IPS-20b (cell line): ENCODE measurements around the gene STK32A.
A peak's percentile ranks its signal among the peaks of the same experiment; 100 is the strongest.

Experiments used
- H3K27ac ChIP-seq: one replicate; pipeline ENCODE4 v1.5.1; 2013; ENCODE audit warnings: low read length
- H3K27me3 ChIP-seq: 2 replicates; pipeline ENCODE4 v1.6.1; 2013; ENCODE audit warnings: mild to moderate bottlenecking, low read length, inconsistent platforms; ENCODE audit not compliant: insufficient read depth
- H3K36me3 ChIP-seq: 2 replicates; pipeline ENCODE4 v1.6.1; 2013; ENCODE audit warnings: low read depth, mild to moderate bottlenecking, inconsistent platforms, low read length, moderate library complexity; ENCODE audit not compliant: insufficient read depth
- H3K4me1 ChIP-seq: 2 replicates; pipeline ENCODE4 v1.6.1; 2013; ENCODE audit warnings: mild to moderate bottlenecking, control low read depth, inconsistent platforms, low read length, moderate library complexity; ENCODE audit not compliant: insufficient read depth
- H3K4me3 ChIP-seq: 2 replicates; pipeline ENCODE4 v1.5.1; 2013; ENCODE audit warnings: mild to moderate bottlenecking, low read length, inconsistent platforms
- H3K9ac ChIP-seq: 2 replicates; pipeline ENCODE4 v1.6.1; 2013; ENCODE audit warnings: low read depth, mild to moderate bottlenecking, inconsistent platforms, low read length, moderate library complexity
- H3K9me3 ChIP-seq: 2 replicates; pipeline ENCODE4 v1.6.1; 2013; ENCODE audit warnings: mild to moderate bottlenecking, low read depth, low read length, inconsistent platforms; ENCODE audit not compliant: insufficient read depth

STK32A gene

GRCh38 chr5:147276497-147276896 is 41.7 kb downstream of the STK32A start:
- Histone ChIP-seq H3K9ac (no peak overlapping the region), H3K27ac (no peak overlapping the region), H3K4me3 (no peak overlapping the region), H3K27me3 (no peaks in the 10 kb centered on the region), H3K36me3 (no peaks in the 10 kb centered on the region), H3K9me3 (no peaks in the 10 kb centered on the region), H3K4me1 (0 out of 2 replicates have a peak, but pooled peaks cover 4% of the 10 kb centered on the region)

DNA sequence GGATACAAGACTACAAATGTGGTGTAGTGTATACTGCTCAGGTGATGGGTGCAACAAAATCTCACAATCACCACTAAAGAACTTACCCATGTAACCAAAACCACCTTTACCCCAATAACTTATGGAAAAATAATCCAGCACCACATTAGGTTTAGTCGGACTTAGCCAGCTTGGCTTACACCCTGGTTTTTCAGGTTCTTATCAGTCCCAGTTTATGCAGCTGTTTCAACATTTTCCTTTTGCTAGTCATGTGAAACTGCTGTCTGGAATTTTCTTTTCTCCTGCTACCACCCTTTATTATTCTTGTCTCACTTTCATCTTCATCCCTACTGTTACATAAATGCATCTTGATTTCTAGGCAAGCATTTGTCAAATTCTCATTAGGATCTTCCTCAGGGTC is 51.5 kb downstream of the STK32A start:
- H3K4me1 ChIP-seq: peaks cover 31% of the 10 kb centered on the region; the same call in 1 of the 2 replicates
- no peak overlapping the region for H3K9ac ChIP-seq
- no peak overlapping the region for H3K27ac ChIP-seq
- H3K36me3 ChIP-seq: no peaks in the 10 kb centered on the region
- H3K9me3 ChIP-seq: peaks cover 5% of the 10 kb centered on the region
- no peaks in the 10 kb centered on the region for H3K27me3 ChIP-seq
- H3K4me3 ChIP-seq: no peak overlapping the region

GRCh38 chr5:147287110-147287509 is 52.3 kb downstream of the STK32A start:
- H3K9me3 ChIP-seq: peaks cover 10% of the 10 kb centered on the region
- H3K4me3 ChIP-seq: peak overlapping the region; percentile 3; the same call in 1 of the 2 replicates
- no peak overlapping the region for H3K9ac ChIP-seq
- no peak overlapping the region for H3K27ac ChIP-seq
- H3K4me1 ChIP-seq: peaks cover 31% of the 10 kb centered on the region; the same call in 1 of the 2 replicates
- H3K27me3 ChIP-seq: no peaks in the 10 kb centered on the region
- H3K36me3 ChIP-seq: no peaks in the 10 kb centered on the region

GRCh38 chr5:147290261-147290660 is 55.4 kb downstream of the STK32A start:
- Histone ChIP-seq H3K4me1 (peaks cover 32% of the 10 kb centered on the region; the same call in 1 of the 2 replicates), H3K27me3 (no peaks in the 10 kb centered on the region), H3K9ac (no peak overlapping the region), H3K36me3 (no peaks in the 10 kb centered on the region), H3K9me3 (peaks cover 13% of the 10 kb centered on the region), H3K27ac (no peak overlapping the region), H3K4me3 (no peak overlapping the region)

DNA sequence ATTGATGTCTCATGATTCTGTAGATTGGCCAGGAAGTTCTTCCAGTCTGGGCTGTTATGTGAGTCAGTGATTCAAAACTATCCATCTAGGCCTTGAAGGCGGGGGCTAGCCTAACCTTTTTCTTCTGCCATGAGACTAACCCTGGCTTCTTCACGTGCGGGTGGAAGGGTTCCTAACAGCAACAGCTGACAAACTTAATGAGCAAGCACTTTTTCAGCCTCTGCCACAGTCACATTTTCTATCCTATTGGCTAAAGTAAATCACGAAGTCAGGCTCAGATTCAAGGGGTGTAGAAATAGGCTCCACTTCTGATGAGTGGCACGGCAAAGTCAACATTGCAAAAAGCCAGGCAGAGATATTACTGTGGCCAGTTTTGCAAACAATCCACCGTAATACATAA is 68.4 kb downstream of the STK32A start:
- no peaks in the 10 kb centered on the region for H3K9me3 ChIP-seq
- 0 out of 2 replicates have a peak, but pooled peaks cover 2% of the 10 kb centered on the region for H3K4me1 ChIP-seq
- no peak overlapping the region for H3K27ac ChIP-seq
- no peaks in the 10 kb centered on the region for H3K27me3 ChIP-seq
- no peak overlapping the region for H3K9ac ChIP-seq
- no peak overlapping the region for H3K4me3 ChIP-seq
- H3K36me3 ChIP-seq: no peaks in the 10 kb centered on the region

DNA sequence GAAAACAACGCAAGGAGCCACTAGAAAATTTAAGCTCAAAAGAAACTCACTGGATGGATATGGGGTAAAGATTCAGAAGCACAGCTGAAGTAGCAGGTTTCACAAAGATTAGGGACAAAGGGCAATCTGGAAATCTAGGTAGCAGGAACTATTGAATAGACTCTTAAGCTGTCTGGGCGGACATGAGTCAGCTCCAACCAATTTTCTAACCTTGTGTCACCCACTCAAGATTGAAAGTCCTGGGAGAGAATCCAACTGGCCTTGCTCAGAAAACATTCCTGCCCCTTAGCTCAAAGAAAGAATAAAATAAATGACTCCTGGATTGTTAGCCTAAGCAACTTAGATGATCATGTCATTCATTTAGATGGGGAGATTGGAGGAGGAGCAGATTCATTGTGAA is 69.2 kb downstream of the STK32A start:
- H3K9ac ChIP-seq: no peak overlapping the region
- no peak overlapping the region for H3K27ac ChIP-seq
- no peaks in the 10 kb centered on the region for H3K9me3 ChIP-seq
- no peaks in the 10 kb centered on the region for H3K27me3 ChIP-seq
- H3K36me3 ChIP-seq: no peaks in the 10 kb centered on the region
- H3K4me3 ChIP-seq: no peak overlapping the region
- H3K4me1 ChIP-seq: 0 out of 2 replicates have a peak, but pooled peaks cover 2% of the 10 kb centered on the region

DNA sequence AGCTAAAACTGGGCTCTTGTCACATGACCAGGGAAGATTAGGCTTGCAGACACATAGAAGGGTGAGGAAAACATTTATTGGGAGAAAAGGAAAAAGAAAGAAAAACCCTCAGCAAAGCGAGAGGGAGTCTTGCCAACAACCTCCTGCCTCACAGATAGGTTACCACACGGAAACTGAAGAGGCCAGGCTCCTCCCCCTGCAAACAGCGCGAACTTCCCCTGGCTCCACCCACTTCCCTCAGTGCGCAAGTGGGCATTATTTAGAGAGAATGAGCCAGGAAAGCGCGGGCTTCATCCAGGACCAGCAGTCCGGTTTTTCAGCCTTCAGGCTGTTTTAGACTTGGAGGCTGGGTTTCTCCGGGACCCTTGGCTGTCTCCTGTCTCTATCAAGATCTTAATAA is 70.3 kb downstream of the STK32A start:
- Histone ChIP-seq H3K4me3 (no peak overlapping the region), H3K9ac (no peak overlapping the region), H3K27ac (no peak overlapping the region), H3K36me3 (no peaks in the 10 kb centered on the region), H3K4me1 (0 out of 2 replicates have a peak, but pooled peaks cover 2% of the 10 kb centered on the region), H3K9me3 (no peaks in the 10 kb centered on the region), H3K27me3 (no peaks in the 10 kb centered on the region)

- Histone ChIP-seq H3K27ac (no peak overlapping the region), H3K4me3 (no peak overlapping the region), H3K9ac (no peak overlapping the region), H3K4me1 (0 out of 2 replicates have a peak, but pooled peaks cover 2% of the 10 kb centered on the region), H3K9me3 (no peaks in the 10 kb centered on the region), H3K27me3 (no peaks in the 10 kb centered on the region), H3K36me3 (no peaks in the 10 kb centered on the region)
Measured at GRCh38 chr5:147306351-147306750, 71.5 kb downstream of the STK32A start.

DNA sequence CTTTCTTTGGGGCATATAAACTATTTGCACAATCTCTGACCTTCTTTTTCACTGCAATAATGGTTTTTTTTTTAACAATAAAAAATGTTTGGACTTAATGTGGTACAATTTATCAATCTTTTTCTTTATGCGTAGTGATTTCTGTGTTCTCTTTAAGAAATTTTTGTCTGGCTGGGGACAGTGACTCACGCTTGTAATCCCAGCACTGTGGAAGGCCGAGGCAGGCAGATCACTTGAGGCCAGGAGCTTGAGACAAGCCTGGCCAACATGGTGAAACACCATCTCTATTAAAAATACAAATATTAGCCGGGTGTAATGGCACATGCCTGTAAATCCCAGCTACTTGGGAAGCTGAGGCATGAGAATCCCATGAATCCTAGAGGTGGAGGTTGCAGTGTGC is 72.3 kb downstream of the STK32A start:
- Histone ChIP-seq H3K27me3 (no peaks in the 10 kb centered on the region), H3K9ac (no peak overlapping the region), H3K4me1 (0 out of 2 replicates have a peak, but pooled peaks cover 2% of the 10 kb centered on the region), H3K36me3 (no peaks in the 10 kb centered on the region), H3K9me3 (no peaks in the 10 kb centered on the region), H3K4me3 (no peak overlapping the region), H3K27ac (no peak overlapping the region)

- H3K27ac ChIP-seq: no peak overlapping the region
- no peaks in the 10 kb centered on the region for H3K9me3 ChIP-seq
- H3K4me3 ChIP-seq: no peak overlapping the region
- H3K27me3 ChIP-seq: no peaks in the 10 kb centered on the region
- no peaks in the 10 kb centered on the region for H3K4me1 ChIP-seq
- H3K36me3 ChIP-seq: no peaks in the 10 kb centered on the region
- H3K9ac ChIP-seq: no peak overlapping the region
Measured at GRCh38 chr5:147309621-147310020, 74.8 kb downstream of the STK32A start.

DNA sequence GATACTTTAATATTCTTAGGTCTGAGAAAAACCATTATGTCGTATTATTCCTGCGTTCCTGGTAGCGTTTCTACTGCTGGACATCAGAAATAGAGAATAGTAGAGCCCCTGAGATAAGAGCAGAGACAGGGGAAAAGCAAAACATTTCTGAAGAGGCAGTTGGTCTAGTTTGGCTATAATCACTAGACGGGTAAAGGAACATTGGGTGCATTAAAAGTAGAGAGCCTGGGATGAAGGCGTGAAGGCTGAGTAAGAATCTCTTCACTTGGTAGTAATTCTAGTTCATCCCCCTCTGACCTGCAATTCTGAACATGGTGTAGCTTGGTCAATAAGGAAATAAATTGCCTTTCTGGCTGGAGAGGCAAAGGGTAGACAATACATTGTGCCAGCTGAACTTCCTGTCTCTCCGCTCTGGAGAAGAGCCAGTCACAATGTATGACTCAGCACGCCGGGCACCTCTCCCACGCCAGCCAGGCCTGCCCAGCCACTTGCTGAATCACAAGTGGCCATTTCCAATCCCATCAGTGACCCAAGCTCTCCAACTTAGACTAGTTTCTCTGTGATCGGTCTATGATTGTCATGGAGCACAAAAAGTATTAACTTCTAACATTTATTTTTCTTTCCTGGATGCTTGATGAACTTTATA is 75.4 kb downstream of the STK32A start:
- Histone ChIP-seq H3K9ac (no peak overlapping the region), H3K4me3 (no peak overlapping the region), H3K9me3 (no peaks in the 10 kb centered on the region), H3K4me1 (no peaks in the 10 kb centered on the region), H3K27ac (no peak overlapping the region), H3K27me3 (no peaks in the 10 kb centered on the region), H3K36me3 (no peaks in the 10 kb centered on the region)

DNA sequence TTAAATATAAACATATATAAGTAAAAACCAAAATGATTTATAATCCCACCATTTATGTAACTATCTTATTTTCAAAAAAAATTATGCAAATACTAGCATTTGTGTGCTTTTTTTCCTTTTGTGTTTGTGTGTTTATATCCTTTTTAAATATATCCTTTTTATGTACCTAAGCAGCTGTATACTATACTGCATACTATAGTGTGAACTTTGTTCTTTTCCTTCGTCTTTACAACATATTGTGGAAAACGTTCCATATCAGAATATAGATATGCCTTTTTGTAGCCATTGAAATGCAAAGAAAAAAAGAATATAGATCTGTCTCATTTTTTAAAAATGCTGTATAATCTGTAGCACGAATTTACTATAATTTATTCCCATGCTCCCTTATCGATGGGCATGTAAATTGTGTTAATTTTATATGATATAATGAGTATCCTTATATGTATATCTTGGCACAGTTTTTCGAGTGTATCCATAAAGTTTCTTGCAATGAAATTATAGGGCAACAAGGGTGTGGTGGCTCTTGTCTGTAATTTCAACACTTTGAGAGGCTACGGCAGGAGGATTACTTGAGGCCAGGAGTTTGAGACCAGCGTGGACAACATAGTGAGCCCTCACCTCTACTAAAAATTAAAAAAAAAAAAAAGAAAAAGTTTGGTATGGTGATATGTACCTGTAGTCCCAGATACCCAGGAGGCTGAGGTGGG is 83.3 kb downstream of the STK32A start:
- Histone ChIP-seq H3K27me3 (no peaks in the 10 kb centered on the region), H3K36me3 (no peaks in the 10 kb centered on the region), H3K9me3 (no peaks in the 10 kb centered on the region), H3K4me3 (no peak overlapping the region), H3K27ac (no peak overlapping the region), H3K4me1 (no peaks in the 10 kb centered on the region), H3K9ac (no peak overlapping the region)
